Measurements from ENCODE around the gene FAM168A. TPM values are rescaled to one million over a fixed set of nuclear protein-coding genes. Genes with fewer than 3 reads are reported as not detected.

Gene FAM168A
- polyA plus RNA-seq, 4 donors = 38.3 to 51.0 (median 44.0) TPM

DNA sequence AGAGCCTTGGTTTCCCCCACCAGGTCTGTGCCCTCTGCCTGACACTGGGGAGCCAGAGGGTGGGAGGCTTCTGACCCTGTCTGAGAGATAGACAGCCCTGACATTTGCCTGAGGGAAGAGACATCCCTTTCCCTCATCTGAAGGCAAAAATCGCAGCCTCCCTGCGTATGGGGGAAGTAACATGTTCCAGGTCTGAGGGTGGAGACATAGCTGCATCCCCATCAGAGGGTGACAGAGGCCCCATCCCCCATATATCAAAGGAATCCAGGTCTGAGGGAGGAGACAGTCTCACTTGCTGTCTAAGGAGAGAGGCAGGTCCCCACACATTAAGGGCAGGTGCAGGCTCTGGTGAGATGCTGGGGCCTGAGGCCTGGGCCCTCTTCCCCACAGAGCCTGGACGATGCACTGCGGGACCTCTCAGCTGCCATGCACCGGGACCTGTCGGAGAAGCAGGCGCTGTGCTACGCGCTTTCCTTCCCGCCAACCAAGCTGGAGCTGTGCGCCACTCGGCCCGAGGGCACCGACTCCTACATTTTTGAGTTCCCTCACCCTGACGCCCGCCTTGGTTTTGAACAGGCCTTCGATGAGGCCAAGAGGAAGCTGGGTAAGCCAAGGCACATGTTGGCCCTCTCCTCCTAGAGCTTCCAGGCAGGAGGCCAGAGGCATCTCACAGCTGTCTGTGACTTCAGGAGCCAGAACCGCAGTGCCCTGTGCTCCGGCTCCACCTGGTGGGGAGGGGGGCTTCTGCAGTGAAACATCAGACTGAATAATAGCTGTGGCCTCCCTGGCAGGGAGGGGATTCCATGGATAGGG, 237.8 kb downstream of the FAM168A start:
- no peak for DNase-seq (ENCODE audit: low read depth in 4 of 4, low spot score in 2 of 4)

DNA sequence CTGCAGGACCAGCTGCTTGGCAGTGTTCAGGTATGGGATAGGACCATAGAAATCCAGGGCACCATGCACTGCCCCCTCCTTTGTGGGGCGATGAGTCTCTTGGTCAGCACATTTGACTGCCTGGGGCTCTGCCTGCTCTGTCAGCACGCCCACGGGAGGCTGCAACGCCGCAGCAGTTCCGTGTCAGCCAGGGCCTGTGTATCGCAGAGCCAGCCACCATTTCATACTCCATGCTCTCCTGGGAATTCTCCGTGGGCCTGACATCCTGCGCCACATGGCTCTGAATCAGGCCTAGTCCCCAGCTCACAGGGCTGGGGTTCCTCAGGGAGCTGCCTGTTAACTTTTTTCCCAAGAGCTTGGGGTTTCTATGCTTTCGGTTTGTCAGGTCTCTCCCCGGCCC, 238.6 kb downstream of the FAM168A start:
- DNase-seq (ENCODE audit: low read depth in 4 of 4, low spot score in 2 of 4) = no peak

DNA sequence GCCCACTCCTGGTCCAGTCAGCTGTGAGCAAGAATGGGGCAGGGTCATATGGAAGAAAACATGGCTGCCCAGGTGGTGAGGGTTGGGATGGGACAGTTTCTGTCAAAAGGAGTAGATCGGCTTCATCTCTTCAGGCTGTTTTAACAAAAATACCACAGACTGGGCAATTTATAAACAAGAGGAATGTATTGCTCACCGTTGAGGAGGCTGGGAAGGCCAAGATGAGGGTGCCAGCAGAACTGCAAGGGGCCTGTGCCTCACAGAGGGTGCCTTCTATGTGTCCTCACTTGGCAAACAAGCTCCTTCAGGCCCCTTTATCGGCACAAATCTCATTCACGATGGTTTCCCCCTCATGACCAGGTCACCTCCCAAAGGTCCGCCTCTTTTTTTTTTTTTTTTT, 239.8 kb downstream of the FAM168A start:
- no peak for DNase-seq (ENCODE audit: low read depth in 4 of 4, low spot score in 2 of 4)

DNA sequence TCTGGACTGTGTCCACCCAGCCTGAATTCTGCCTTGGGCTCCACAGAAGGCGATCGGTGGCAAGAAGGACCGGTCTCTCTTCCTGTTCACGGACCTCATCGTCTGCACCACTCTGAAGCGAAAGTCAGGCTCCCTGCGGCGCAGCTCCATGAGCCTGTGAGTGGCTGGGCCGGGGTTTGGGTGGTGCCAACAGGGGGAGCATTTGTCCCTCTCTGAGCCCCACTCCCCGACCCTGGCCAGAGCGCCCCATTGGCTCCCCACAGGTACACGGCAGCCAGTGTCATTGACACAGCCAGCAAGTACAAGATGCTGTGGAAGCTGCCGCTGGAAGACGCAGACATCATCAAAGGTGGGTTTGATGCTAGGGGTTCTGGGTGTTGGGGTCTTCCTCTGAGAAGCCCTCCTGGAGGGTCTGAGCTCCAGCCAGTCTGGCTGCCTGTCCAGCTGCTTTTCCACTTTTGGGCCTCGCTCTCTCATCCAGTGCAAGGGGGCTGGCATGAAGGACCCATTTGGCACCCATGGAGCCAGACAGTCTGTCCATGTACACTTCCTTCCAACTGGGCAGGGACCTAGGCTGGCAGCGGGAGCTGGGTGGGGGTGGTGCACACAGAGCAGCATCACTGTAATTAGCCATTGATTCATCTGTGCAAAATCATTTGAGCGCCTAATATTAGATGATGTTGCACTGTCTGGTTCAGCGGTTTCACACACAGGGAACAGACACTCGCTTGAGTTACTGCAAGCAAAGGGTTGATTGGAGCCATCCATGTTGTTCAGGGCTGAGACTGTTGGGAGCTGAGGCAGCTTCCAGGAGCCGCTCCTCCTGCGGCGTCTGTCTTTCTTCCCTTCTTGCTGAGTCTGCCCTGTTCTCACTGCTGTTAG, 240.7 kb downstream of the FAM168A start:
- DNase-seq (ENCODE audit: low read depth in 4 of 4, low spot score in 2 of 4) = no peak

DNA sequence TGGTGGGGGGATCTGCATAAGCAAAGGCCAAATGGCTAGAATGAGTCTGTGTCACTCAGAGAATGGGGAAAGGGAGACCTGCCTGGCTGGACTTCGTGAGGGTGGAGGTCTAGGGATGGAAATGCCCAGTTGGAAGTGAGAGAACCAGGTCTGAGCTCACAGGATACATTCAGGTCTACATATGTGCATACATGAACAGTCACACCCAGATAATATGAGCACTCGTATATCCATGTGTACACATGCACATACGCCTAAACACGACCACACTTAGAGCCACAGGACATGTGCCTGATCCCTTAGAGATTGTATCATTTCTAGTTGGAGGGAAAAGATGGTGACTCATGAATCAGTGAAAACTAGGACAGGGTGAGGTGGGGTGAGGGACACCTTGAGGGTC, 242.8 kb downstream of the FAM168A start:
- DNase-seq (ENCODE audit: low read depth in 4 of 4, low spot score in 2 of 4) = no peak

DNA sequence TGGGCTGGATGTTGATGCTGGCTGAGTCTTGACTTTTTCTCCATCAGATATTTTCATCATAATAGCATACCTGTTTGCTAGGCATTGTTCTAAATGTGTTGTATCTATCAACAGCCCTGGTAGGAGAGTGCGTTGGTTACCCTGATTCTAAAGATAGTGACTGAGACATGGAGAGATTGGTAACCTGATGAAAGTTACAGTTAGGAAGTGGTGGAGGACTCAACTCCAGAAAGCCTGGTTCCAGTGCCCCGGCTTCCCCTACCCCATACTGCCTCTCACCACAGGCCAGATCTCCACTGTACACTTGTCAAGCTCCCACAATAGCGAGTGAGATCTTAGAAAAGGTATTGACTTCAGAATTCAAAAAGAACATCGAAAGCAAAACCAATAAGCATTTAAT, 244.5 kb downstream of the FAM168A start:
- DNase-seq (ENCODE audit: low read depth in 4 of 4, low spot score in 2 of 4) = no peak

DNA sequence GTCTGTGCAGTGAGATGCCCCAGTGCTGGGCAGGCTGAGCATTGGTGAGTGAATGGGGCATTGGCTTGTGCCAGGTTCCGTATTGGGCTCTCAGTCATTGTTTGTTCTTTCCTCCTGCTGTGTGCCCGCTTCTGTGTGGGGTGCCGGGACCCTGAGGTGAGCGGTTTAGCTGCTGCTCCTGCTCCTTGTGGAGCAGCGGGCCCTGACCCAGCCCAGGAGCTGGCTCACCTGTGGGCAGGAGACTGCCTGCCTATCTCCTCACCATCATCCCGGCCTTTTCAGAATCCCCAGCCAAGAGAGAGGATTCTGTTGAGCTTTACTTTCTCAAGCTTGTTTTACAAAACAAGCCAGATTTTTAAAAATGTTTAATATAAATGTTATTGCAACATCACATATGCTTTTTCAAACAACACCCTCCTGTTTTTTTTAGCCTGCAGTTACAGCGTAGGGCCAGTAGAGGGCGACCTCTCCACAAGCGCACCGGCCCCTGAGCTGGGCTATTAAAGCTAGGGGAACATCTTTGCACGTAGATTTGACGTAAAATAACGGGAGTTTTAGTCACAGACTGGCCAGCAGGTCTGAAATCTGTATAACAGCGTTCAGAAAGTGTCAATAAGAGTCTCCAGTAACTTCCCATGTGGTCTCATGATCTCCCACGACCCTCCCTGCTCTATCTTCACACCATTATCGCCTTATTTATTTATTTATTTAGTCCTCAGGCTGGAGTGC, 246.8 kb downstream of the FAM168A start:
- no peak for DNase-seq (ENCODE audit: low read depth in 4 of 4, low spot score in 2 of 4)

Other genes with a start within 250 kb of the FAM168A start
- 1 to 10 TPM; 2.2 to 4.9 (median 4.3) TPM for gene RELT, start 221.7 kb downstream of the FAM168A start, polyA plus RNA-seq (ENCODE audit: insufficient read length in 4 of 4)
- gene PLEKHB1, start 48.5 kb upstream of the FAM168A start, polyA plus RNA-seq (ENCODE audit: insufficient read length in 4 of 4) = 10 to 100 TPM; 12.7 to 18.9 (median 17.3) TPM
- gene RAB6A, start 163.0 kb upstream of the FAM168A start, polyA plus RNA-seq (ENCODE audit: insufficient read length in 4 of 4) = 100 to 1,000 TPM in 3 of 4 donors, 10 to 100 TPM in 1; 97.7 to 139 (median 115) TPM
- 10 to 100 TPM; 54.5 to 68.9 (median 58.3) TPM for gene MRPL48, start 189.8 kb upstream of the FAM168A start, polyA plus RNA-seq (ENCODE audit: insufficient read length in 4 of 4)

Measured in left renal cortex interstitium (tissue), 4 donors.